ENCODE measurements around the gene VGLL3.

Gene VGLL3

DNA sequence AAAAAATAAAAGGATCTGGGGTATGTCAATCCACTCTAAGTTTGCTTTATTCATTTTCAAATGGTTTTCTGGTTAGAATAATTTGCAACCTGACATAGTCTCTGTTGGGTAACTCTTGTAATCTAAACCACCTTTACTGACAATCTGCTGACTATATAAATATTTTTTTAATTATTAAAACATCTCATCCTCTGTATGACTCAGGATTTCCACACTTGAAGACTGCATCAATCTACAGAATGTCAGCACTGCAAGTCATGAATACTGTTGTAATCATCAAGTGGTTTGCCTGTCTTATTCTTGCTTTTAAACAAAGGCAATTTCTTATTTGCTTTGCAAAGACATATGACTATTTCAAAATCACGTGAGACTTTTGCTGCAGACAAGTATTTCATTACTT lies 42.1 kb downstream of the VGLL3 start:
- DNase-seq, result no peak

DNA sequence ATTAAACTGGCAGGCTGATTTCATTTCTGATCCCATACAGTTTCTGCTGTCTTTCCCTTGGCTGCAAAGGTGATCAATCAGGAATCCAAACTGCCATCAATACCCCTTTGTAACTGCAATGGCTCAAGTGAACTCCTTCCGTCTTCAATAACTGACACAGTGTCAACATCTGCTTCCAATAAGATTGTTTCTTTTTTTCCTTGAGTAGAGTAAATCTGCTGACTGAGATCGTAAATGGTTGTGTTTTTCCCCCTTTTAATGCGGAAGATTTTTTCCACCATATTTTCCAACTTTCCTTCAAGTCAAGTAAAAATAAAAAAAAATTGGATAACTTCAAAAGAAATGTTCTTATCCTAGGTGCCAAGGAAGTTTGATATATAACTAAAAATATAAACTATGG lies 48.7 kb downstream of the VGLL3 start:
- DNase-seq, result no peak

DNA sequence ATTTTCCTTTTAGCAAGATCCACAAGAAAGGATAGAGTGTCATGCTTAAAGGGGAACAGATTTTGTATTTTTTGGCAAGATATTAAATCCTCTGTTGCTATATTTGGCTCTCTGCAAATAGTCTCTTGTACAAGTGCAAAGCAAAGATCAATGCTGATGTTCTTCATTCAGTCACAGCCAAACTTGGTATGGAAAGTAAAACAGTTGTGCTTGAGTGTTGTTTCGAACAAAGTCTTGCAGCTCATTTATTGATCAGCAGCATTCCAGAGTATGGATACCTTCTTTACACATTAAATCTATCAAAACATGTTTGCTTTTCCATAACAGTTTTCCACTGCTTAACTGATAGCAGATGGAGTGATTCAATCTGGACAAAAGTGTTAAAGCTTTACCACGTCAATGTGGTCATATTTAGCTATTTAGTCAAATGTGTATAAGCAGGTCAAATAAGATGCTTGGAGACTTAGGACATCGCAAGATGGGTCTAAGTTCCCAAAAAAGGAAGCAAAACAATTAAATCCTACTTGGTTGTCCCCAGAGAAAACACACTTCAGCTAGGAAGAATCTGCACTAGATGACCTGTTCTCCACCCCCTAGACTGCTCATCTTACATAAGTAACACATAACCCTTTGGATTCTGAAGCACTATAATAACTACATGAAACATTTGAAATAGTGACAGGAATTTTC lies 52.4 kb downstream of the VGLL3 start:
- DNase-seq, result no peak

DNA sequence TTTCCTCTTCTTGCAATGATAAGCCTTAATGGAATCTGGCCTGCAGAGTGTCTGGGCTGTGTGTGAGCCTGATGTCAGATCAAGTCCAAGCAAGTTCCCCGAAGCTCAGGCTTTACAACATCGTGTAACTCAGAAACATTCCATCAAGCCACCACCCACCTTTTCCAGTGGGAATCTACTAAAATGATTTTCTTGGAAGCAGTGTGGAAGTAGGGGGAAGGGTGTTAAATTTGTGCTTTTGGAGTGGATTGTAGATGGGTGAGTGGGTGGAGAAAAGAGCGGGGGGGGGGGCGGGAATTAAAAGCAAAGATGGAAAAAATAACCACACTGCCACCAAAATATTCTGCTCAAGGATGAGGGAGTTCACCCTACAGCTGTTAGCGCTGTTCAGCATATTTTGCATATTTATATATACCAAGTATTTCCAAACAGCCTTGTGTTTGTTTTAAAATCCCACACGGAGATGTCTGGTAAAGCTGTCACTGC lies 53.6 kb downstream of the VGLL3 start:
- DNase-seq, result peak; percentile 71

DNA sequence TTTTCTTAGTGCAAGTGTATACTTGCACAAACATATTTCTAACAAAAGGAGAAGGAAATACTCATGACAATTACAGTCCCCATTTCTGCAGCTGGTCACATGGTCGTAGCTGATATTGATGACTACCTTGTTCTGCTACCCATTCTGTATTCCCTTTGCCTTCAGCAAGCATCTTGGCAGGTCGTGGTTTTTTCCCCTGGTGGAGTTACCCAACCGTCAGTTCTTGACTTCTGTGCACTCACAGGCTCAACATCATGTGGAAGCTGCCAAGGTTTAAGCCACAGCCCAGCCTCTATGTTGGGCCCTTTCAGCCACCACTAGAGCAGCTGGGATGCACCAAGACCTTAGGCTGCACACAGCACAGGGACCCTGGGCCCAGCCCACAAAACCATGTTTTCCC lies 56.1 kb downstream of the VGLL3 start:
- no peak for DNase-seq

DNA sequence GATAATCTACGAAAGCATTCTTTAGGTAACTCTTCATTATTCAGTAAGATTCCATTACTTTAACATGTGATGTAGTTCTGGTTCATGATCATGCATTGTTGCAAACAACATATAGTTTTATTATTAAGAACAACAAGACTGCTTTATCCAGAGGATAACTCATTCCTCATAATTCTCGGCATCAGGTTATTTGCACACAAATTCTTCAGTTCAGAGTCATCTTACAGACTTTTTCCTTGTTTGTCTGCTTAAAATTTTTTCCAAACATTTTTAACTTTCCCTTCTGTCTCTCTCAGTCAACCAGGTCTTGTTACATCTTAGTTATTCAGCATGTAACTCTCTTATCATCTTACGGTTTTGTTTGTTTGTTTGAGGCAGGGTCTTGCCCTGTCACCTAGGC lies 60.1 kb downstream of the VGLL3 start:
- no peak for DNase-seq

DNA sequence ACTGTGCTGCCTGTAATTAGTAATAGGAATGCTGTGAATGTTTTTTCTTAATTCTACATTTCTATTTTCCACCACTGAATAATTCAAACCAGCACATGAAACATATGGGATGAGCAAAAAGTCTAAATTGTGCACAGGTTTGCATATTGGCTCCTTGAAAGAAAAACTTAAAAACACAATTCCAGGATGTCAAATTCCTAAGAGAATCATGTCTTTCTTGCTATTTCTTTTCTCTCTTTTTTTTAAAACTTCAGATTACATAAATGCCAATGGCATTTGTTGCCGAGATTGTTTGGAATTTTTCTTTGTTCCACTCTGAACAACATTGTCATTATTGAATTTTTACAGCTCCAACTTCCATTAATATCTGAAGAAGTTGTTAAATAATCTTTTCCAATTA lies 60.8 kb downstream of the VGLL3 start:
- DNase-seq, result no peak

DNA sequence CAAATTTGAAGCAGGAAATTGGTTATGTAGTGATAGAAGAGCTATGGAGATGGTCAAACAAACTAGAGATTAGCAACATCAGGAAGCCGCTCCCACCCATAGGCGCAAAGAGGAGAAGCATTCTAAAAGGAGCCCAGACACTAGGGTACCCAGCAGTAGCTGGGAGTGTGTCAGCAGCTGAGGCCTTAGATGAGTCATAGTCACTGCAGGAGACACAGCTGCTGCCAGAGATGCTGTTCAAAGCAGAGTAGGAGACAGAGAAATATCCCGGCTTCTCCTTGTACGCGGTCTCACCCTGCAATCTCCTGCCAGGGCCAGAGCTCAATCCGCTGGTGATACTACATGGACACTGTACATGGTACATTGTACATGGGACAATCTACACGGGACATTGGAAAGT lies 61.9 kb downstream of the VGLL3 start:
- no peak for DNase-seq

DNA sequence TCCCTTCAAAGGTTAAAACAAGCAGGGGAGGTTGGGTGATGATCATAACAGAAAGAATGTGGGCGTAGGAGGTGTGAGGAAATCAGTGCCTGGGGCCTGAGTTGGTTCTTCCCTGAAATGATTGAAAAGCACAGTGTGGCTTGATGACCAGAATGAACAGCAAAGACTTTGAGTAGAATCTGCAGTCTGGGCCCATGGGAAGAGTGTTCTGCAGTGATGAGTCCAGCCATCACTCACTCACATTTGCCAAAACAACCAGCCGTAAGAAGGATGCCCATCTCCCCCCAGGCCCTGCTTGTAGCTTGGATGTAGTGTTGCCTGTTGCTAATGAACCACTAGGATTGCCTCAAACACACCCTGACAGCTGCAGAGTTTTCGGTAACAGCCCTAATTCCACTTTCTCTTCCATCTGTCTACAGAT lies 67.9 kb downstream of the VGLL3 start:
- peak; percentile 50 for DNase-seq

DNA sequence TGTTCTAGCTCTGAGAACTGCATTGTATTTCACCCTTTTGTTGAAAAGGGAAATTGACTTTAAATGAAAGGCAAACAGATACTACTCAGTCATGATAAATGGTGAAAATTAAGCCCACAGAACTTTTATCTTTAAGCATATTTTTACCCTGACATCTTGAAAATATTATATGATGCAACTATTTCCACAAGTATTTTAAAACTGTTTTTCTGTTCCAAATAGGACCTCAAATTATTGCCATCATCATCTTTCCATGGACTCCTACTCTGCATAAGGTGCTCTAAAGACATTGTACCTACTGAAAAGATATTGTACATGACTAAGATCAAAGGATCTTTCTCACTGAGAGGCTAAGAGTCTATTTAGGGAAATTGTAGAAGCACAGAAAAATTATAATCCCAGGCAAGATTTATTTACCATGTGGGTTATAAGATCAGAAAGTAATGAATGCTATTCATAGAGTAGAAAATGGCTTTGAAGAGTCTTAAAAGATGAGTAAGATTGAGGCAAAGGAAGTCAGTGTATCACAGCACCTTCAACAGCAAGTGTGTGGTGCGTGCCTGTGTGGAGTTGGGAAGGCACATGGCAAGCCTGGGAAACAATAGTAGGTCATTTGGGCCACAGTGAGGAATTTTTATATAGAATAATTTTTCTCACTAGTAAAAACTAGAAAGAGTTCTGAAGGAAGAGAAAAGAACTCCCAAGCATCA lies 68.8 kb downstream of the VGLL3 start:
- no peak for DNase-seq

DNA sequence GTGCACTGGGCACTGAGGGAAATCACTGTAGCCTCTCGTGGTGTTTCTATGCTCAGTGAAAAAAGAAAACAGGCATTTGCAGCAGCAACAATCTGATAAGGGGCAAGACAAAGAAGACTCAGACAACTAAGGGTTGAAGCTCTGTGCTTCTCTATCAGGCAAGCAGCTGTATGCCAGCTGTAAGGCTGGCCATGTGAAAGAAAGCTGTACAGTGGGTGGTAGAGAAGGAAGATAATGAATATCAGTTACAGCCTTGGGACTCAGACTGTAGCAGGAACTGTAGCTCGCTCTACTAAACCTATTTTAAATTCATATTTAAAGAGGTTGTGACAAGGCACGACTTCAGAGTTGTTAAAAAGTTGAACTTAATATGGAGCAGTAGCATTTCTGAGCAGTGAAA lies 76.3 kb downstream of the VGLL3 start:
- DNase-seq, result no peak

DNA sequence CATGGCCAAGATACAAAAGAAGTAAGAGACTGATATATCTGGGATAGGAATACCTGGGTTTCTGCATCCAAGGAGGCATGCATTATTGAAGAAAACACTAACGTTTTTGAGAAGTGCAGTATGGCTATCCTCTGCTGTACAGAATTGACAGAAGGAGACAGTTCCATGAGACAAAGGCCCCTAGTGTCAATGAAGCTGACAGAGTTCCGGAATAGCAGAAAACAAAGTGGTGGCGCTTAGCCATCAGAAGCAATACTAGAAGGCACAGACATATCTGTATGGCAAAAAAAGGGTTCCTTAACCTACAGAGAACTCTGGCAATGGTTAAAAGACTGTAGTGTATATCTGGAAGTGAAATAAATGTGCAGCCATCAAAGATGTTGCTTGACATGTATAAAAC lies 77.8 kb downstream of the VGLL3 start:
- no peak for DNase-seq

DNA sequence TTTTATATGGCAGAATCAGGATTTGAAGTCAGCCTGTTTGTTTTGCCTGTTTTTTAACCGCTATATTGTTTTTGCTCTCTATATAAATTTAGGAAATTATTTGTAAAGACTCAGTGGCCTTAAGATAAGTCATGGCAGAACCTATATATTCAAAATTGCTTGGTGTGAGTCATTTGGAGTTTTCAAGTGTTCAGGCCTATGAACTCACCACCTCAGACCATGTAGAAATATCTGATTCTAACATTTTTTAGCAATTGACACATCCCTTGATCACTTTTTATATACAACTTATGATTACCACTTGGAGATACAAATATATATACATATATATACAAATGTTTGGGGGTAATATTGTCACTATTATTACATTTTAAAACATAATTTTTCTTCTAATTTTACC lies 95.7 kb downstream of the VGLL3 start:
- no peak for DNase-seq

DNA sequence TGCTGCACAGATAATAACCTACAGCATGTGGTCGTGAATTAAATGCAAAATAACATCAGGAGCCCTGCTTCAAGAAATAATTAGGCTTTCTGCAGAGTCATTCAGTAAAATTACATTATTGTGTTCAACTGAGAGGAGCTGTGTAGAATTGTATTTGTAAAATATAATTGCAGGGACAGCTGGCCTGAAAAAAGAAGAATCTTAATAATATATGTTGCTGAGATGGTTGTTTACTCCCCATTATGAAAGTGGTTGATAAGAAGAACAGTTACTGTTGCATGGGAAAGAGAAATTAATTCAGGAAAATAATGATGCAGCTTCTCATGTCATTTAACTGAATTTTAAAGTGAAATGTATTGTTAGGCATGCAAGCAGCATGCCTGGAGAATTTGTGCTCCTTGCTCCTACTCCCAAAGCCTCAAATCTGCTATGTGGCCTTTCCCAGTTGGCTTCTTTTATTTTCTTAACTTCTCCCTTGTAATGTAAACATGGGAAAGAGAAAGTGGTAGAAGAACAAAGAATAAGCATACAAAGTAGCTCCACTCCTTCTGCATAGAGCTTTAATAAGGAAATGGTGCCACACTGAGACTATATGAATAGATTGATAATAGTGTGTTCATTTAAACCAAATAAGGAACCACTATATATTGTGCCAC lies 100.1 kb downstream of the VGLL3 start:
- DNase-seq, result no peak

Data from left hindlimb (tissue), 1 donor.